ENCODE results near the gene VPS35L.
A peak's percentile ranks its signal among the peaks of the same experiment; 100 is the strongest.

VPS35L gene

GRCh38 chr16:19555186-19555937 is at the start of gene VPS35L:
VPS35L (plus strand) TSS chr16:19555703; CDS start chr16:19555730, 27 bp downstream.
- peak within 1 kb of the TSS; percentile 95 for H3K9ac ChIP-seq (ENCODE audit: low read depth, low read length)
- H3K9me3 ChIP-seq (ENCODE audit: control insufficient read depth, insufficient read depth, low read length): no peaks in the 10 kb centered on the region
- H3K4me1 ChIP-seq (ENCODE audit: control insufficient read depth, insufficient read depth, low read length): no peaks in the 10 kb centered on the region
- peak within 1 kb of the TSS; percentile 83 for H3K4me3 ChIP-seq (ENCODE audit: low read depth, low read length)
- no peaks in the 10 kb centered on the region for H3K36me3 ChIP-seq (ENCODE audit: control insufficient read depth, insufficient read depth, low read length)
- no peaks in the 10 kb centered on the region for H3K27me3 ChIP-seq (ENCODE audit: control insufficient read depth, insufficient read depth, low read length)

DNA sequence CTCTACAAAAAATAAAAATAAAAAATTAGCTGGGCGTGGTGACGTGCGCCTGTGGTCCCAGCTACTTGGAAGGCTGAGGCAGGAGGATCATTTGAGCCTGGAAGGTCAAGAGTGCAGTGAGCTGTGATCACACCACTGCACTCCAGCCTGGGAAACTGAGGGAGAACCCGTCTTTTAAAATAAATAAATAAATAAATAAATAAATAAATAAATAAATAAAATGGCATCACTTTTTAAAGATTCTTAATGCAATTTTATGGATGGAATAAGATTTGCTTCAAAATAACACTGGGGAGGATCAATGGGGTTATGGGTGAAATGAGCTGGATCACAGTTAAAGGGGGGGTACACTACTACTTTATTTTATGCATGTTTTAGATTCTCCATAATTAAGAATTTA is 48.5 kb upstream of the VPS35L start:
- no peak overlapping the region for H3K9ac ChIP-seq (ENCODE audit: low read depth, low read length)
- peaks cover 18% of the 10 kb centered on the region for H3K36me3 ChIP-seq (ENCODE audit: control insufficient read depth, insufficient read depth, low read length)
- no peaks in the 10 kb centered on the region for H3K9me3 ChIP-seq (ENCODE audit: control insufficient read depth, insufficient read depth, low read length)
- no peak overlapping the region for H3K4me3 ChIP-seq (ENCODE audit: low read depth, low read length)
- H3K4me1 ChIP-seq (ENCODE audit: control insufficient read depth, insufficient read depth, low read length): no peaks in the 10 kb centered on the region
- H3K27me3 ChIP-seq (ENCODE audit: control insufficient read depth, insufficient read depth, low read length): no peaks in the 10 kb centered on the region

DNA sequence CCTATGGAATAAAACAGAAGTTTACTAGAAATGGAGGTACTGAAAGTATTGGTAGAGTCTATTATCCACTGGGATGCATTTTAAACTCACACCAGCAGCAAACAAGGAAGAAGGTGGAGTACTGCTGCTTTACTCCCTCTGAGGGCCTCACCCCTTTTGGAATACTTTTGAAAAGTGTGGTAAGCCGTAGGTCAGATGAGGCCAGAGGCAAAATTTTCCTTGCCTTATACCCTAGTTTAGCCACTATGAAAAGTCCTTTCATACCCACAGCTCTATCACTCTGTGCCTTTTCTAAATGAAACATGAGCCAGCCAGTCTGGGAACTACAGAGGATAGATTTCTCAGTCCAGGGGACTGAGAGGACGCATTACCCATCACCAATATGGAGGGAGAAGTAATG is 47.6 kb upstream of the VPS35L start:
- Histone ChIP-seq H3K9me3 (ENCODE audit: control insufficient read depth, insufficient read depth, low read length) (no peaks in the 10 kb centered on the region), H3K4me1 (ENCODE audit: control insufficient read depth, insufficient read depth, low read length) (no peaks in the 10 kb centered on the region), H3K4me3 (ENCODE audit: low read depth, low read length) (no peak overlapping the region), H3K27me3 (ENCODE audit: control insufficient read depth, insufficient read depth, low read length) (no peaks in the 10 kb centered on the region), H3K36me3 (ENCODE audit: control insufficient read depth, insufficient read depth, low read length) (peaks cover 13% of the 10 kb centered on the region), H3K9ac (ENCODE audit: low read depth, low read length) (no peak overlapping the region)

- peaks cover 2% of the 10 kb centered on the region for H3K36me3 ChIP-seq (ENCODE audit: control insufficient read depth, insufficient read depth, low read length)
- H3K4me1 ChIP-seq (ENCODE audit: control insufficient read depth, insufficient read depth, low read length): no peaks in the 10 kb centered on the region
These were observed 43.2 kb upstream of the VPS35L start for GRCh38 chr16:19512297-19512696.

GRCh38 chr16:19513377-19514053 is 42.0 kb upstream of the VPS35L start:
- Histone ChIP-seq H3K9ac (ENCODE audit: low read depth, low read length) (no peak overlapping the region), H3K36me3 (ENCODE audit: control insufficient read depth, insufficient read depth, low read length) (peaks cover 2% of the 10 kb centered on the region), H3K27me3 (ENCODE audit: control insufficient read depth, insufficient read depth, low read length) (no peaks in the 10 kb centered on the region)

More at GRCh38 chr16:19512297-19512696, 43.2 kb upstream of the VPS35L start:
- no peak overlapping the region for H3K9ac ChIP-seq (ENCODE audit: low read depth, low read length)
- no peaks in the 10 kb centered on the region for H3K9me3 ChIP-seq (ENCODE audit: control insufficient read depth, insufficient read depth, low read length)
- H3K27me3 ChIP-seq (ENCODE audit: control insufficient read depth, insufficient read depth, low read length): no peaks in the 10 kb centered on the region
- no peak overlapping the region for H3K4me3 ChIP-seq (ENCODE audit: low read depth, low read length)

GRCh38 chr16:19515757-19516156 is 39.7 kb upstream of the VPS35L start:
- H3K9ac ChIP-seq (ENCODE audit: low read depth, low read length): no peak overlapping the region
- no peaks in the 10 kb centered on the region for H3K36me3 ChIP-seq (ENCODE audit: control insufficient read depth, insufficient read depth, low read length)
- H3K27me3 ChIP-seq (ENCODE audit: control insufficient read depth, insufficient read depth, low read length): no peaks in the 10 kb centered on the region
- no peaks in the 10 kb centered on the region for H3K9me3 ChIP-seq (ENCODE audit: control insufficient read depth, insufficient read depth, low read length)
- peaks cover 2% of the 10 kb centered on the region for H3K4me1 ChIP-seq (ENCODE audit: control insufficient read depth, insufficient read depth, low read length)
- no peak overlapping the region for H3K4me3 ChIP-seq (ENCODE audit: low read depth, low read length)

More at GRCh38 chr16:19513377-19514053, 42.0 kb upstream of the VPS35L start:
- Histone ChIP-seq H3K4me1 (ENCODE audit: control insufficient read depth, insufficient read depth, low read length) (no peaks in the 10 kb centered on the region), H3K9me3 (ENCODE audit: control insufficient read depth, insufficient read depth, low read length) (no peaks in the 10 kb centered on the region), H3K4me3 (ENCODE audit: low read depth, low read length) (no peak overlapping the region)

GRCh38 chr16:19517424-19518089 is 37.9 kb upstream of the VPS35L start:
- H3K36me3 ChIP-seq (ENCODE audit: control insufficient read depth, insufficient read depth, low read length): no peaks in the 10 kb centered on the region
- H3K9me3 ChIP-seq (ENCODE audit: control insufficient read depth, insufficient read depth, low read length): no peaks in the 10 kb centered on the region
- H3K9ac ChIP-seq (ENCODE audit: low read depth, low read length): no peak overlapping the region
- no peak overlapping the region for H3K4me3 ChIP-seq (ENCODE audit: low read depth, low read length)
- peaks cover 7% of the 10 kb centered on the region for H3K4me1 ChIP-seq (ENCODE audit: control insufficient read depth, insufficient read depth, low read length)
- no peaks in the 10 kb centered on the region for H3K27me3 ChIP-seq (ENCODE audit: control insufficient read depth, insufficient read depth, low read length)

GRCh38 chr16:19518388-19518787 is 37.1 kb upstream of the VPS35L start:
- peaks cover 12% of the 10 kb centered on the region for H3K4me1 ChIP-seq (ENCODE audit: control insufficient read depth, insufficient read depth, low read length)

DNA sequence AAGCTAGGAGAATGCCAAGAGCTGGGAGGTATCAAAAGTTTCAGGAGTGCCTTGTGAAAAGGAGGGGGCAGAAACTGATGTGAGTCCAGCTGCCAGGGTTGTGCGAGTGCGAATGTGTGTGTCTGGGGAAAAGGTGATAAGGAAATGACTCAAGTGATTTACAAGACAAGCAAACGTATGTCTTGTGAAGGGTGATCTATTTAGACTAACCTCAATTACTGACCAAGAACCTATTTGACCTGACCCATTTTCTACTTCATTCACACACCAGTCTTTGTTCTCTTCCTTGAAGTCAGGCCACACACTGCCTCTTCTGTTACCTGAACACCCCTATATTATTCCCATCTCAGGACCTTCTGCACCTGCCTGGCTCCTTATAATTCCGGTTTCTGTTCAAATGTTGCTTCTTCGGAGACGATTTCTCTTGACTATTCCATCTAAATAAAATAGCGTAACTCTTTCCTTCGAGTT is 34.6 kb upstream of the VPS35L start:
- peaks cover 15% of the 10 kb centered on the region for H3K4me1 ChIP-seq (ENCODE audit: control insufficient read depth, insufficient read depth, low read length)
- H3K27me3 ChIP-seq (ENCODE audit: control insufficient read depth, insufficient read depth, low read length): no peaks in the 10 kb centered on the region
- no peaks in the 10 kb centered on the region for H3K9me3 ChIP-seq (ENCODE audit: control insufficient read depth, insufficient read depth, low read length)
- H3K4me3 ChIP-seq (ENCODE audit: low read depth, low read length): peak overlapping the region; percentile 91
- H3K9ac ChIP-seq (ENCODE audit: low read depth, low read length): peak overlapping the region; percentile 87
- H3K36me3 ChIP-seq (ENCODE audit: control insufficient read depth, insufficient read depth, low read length): no peaks in the 10 kb centered on the region

More at GRCh38 chr16:19518388-19518787, 37.1 kb upstream of the VPS35L start:
- H3K4me3 ChIP-seq (ENCODE audit: low read depth, low read length): no peak overlapping the region
- no peaks in the 10 kb centered on the region for H3K36me3 ChIP-seq (ENCODE audit: control insufficient read depth, insufficient read depth, low read length)
- H3K27me3 ChIP-seq (ENCODE audit: control insufficient read depth, insufficient read depth, low read length): no peaks in the 10 kb centered on the region
- H3K9me3 ChIP-seq (ENCODE audit: control insufficient read depth, insufficient read depth, low read length): no peaks in the 10 kb centered on the region
- no peak overlapping the region for H3K9ac ChIP-seq (ENCODE audit: low read depth, low read length)

GRCh38 chr16:19521471-19522396 is 33.8 kb upstream of the VPS35L start, which contains the start of gene GDE1:
GDE1 (minus strand) TSS chr16:19522098; CDS start chr16:19521964, 134 bp downstream.
- Histone ChIP-seq H3K4me1 (ENCODE audit: control insufficient read depth, insufficient read depth, low read length) (peaks cover 15% of the 10 kb centered on the region), H3K36me3 (ENCODE audit: control insufficient read depth, insufficient read depth, low read length) (no peaks in the 10 kb centered on the region), H3K9ac (ENCODE audit: low read depth, low read length) (peak within 1 kb of the TSS; percentile 87), H3K9me3 (ENCODE audit: control insufficient read depth, insufficient read depth, low read length) (no peaks in the 10 kb centered on the region), H3K4me3 (ENCODE audit: low read depth, low read length) (peak within 1 kb of the TSS; percentile 91), H3K27me3 (ENCODE audit: control insufficient read depth, insufficient read depth, low read length) (no peaks in the 10 kb centered on the region)

DNA sequence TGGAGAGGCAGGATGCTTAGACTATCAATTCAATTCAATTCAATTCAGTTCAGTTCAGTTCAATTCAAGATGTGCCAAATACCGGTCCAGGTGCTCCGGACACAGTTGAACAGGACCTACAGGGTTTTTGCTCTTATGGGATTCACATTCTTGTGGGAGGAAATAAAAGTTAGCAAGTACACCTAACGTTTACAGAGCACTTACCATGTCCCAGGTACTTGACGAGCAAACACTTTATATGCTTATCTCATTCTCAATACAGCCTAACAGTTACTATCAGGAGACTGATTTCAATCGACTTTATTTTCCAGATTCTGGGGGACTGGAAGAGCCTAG is 33.1 kb upstream of the VPS35L start:
- Histone ChIP-seq H3K27me3 (ENCODE audit: control insufficient read depth, insufficient read depth, low read length) (no peaks in the 10 kb centered on the region), H3K4me1 (ENCODE audit: control insufficient read depth, insufficient read depth, low read length) (peaks cover 15% of the 10 kb centered on the region), H3K36me3 (ENCODE audit: control insufficient read depth, insufficient read depth, low read length) (no peaks in the 10 kb centered on the region), H3K9ac (ENCODE audit: low read depth, low read length) (no peak overlapping the region), H3K9me3 (ENCODE audit: control insufficient read depth, insufficient read depth, low read length) (no peaks in the 10 kb centered on the region), H3K4me3 (ENCODE audit: low read depth, low read length) (peak overlapping the region; percentile 43)
